GM20000 (cell line): Measurements from ENCODE around the gene VLDLR.

Experiments used
- DNase-seq: peaks from one replicate; pipeline ENCODE4 v3.0.0; 2012; ENCODE audit warnings: low spot score
- TF ChIP-seq, protein P1 (sequence below): IDR thresholded peaks from 2 replicates; pipeline ENCODE4 v1.5.1; 2012; ENCODE audit warnings: mild to moderate bottlenecking, control low read depth; ENCODE audit errors: extremely low read depth, missing control alignments

The VLDLR gene

DNA sequence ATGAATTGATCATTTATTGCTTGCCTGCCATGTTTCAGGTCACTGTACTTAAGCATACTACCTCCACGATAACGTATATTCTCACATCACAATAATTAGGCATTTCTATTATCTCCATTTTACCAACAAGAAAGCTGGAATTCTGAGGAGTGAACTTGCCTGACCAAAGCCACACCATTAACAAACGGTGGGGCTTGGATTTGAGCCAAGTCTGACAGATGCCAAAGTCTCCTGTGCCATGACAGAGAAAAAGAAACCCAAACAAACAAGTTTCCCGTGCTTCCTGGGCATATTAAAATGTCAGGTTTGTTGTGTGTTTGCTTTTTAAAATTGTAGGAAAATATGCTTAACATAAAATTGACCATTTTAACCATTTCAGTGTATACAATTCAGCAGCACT is 54.9 kb downstream of the VLDLR start:
- DNase-seq = no peak
- TF ChIP-seq, protein P1, sequence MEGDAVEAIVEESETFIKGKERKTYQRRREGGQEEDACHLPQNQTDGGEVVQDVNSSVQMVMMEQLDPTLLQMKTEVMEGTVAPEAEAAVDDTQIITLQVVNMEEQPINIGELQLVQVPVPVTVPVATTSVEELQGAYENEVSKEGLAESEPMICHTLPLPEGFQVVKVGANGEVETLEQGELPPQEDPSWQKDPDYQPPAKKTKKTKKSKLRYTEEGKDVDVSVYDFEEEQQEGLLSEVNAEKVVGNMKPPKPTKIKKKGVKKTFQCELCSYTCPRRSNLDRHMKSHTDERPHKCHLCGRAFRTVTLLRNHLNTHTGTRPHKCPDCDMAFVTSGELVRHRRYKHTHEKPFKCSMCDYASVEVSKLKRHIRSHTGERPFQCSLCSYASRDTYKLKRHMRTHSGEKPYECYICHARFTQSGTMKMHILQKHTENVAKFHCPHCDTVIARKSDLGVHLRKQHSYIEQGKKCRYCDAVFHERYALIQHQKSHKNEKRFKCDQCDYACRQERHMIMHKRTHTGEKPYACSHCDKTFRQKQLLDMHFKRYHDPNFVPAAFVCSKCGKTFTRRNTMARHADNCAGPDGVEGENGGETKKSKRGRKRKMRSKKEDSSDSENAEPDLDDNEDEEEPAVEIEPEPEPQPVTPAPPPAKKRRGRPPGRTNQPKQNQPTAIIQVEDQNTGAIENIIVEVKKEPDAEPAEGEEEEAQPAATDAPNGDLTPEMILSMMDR = no peak

GRCh38 chr9:2677915-2678889 is 56.6 kb downstream of the VLDLR start:
- DNase-seq = no peak
- TF ChIP-seq, protein P1 = no peak

DNA sequence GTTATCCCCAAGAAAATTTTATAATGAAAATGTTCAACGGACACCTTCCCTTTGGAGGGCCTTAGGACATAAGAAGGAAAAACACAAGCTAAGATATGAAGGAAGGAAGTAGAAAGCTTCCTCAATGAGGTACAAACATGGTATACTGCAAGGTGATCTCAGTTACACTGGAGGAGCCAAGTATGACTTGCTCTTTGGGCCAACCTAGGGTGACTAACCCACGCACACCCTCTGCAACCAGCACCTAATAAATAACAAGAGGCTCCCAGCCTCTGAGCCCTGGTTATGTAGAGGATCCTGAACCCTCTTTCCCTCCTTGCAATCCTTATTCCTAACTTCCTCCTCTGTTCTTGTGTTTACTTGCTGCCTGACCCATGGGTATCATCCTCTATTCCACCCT is 57.4 kb downstream of the VLDLR start:
- TF ChIP-seq, protein P1 = no peak
- DNase-seq = no peak

DNA sequence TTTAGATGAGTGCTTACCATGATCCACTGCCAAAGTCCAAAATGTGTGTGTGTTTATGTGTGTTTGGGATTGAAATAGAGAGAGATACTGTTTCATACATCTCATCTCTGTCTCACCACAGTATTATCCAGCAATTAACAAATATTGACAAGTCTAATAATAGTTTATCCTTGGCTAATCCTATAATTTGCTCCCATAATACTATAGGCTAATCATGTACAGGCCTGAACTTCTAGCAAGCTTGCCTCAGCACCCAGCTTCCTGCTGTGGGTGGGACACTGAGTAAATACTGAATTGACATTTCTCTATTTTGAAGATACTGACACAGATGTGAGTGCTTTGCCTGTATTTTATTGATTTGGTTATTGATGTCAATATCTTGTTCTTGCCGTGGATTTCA is 60.4 kb downstream of the VLDLR start:
- TF ChIP-seq, protein P1 = no peak
- no peak for DNase-seq

- no peak for DNase-seq
- TF ChIP-seq, protein P1 = no peak
Measured at GRCh38 chr9:2686911-2687310, 65.3 kb downstream of the VLDLR start.

DNA sequence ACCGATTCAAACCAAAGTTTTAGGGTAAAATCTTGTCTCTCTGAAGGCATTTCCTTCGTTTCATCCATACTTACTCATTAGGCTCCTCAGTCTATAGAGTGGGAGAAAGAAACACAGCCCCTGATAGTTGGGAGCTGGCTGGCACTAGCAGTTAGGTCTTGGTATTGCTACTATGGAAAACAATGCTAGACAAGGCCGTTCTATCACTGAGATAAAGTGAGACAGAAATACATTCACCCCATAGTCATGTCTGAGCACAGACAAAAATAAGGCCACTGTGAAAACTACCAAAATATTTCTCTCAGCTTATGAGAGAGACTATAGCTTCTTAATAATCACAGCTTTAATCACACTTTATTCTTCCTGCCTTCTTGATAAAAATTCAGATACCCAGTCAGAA is 67.0 kb downstream of the VLDLR start:
- DNase-seq = no peak
- TF ChIP-seq, protein P1 = no peak

- TF ChIP-seq, protein P1 = no peak
- no peak for DNase-seq
Measured at GRCh38 chr9:2691212-2691611, 69.6 kb downstream of the VLDLR start.
